Uterus (tissue), 4 donors: ENCODE measurements around the gene TREML4. TPM values are rescaled to one million over a fixed set of nuclear protein-coding genes. Genes with fewer than 3 reads are reported as not detected.

Experiments used
- DNase-seq, 2 donors: peaks; one replicate each; pipeline ENCODE4 v3.0.0-alpha.2; 2019 to 2020
- H3K27ac ChIP-seq, 2 donors: fragments of 200-600 bp; sonication (generic); 1 replicate in 1 of 2; 2 replicates in 1 of 2; pipeline ENCODE4 v1.5.1; 2016 to 2018
- H3K27me3 ChIP-seq, 2 donors: fragments of 200-600 bp; sonication (generic); one replicate each; pipeline ENCODE4 v1.5.1; 2018 to 2019; ENCODE audit warnings: control low read depth in 1 of 2
- H3K36me3 ChIP-seq, 2 donors: fragments of 200-600 bp; sonication (generic); one replicate each; pipeline ENCODE4 v1.5.1; 2019; ENCODE audit warnings: control low read depth in 1 of 2
- H3K4me1 ChIP-seq, 2 donors: fragments of 200-600 bp; sonication (generic); one replicate each; pipeline ENCODE4 v1.5.1; 2018 to 2019; ENCODE audit warnings: control low read depth in 1 of 2
- H3K4me3 ChIP-seq, 2 donors: fragments of 200-600 bp; sonication (generic); 1 replicate in 1 of 2; 2 replicates in 1 of 2; pipeline ENCODE4 v1.5.1; 2018 to 2019; ENCODE audit warnings: mild to moderate bottlenecking in 1 of 2
- H3K9me3 ChIP-seq, 2 donors: fragments of 200-600 bp; sonication (generic); one replicate each; pipeline ENCODE4 v1.5.1; 2019; ENCODE audit warnings: control low read depth in 1 of 2
- POLR2A ChIP-seq, 2 donors: fragments of 450-650 bp; IDR thresholded peaks; one replicate each; pipeline ENCODE4 v1.6.1; 2016; ENCODE audit warnings: antibody characterized with exemption in 2 of 2, mild to moderate bottlenecking in 1 of 2, moderate library complexity in 1 of 2
- intact Hi-C: fragments of 100-400 bp; cut with DNase I; formaldehyde crosslinking; loops from one replicate; pipeline ENCODE4 v1.15.1; 2023; ENCODE audit warnings: low total_unique reads
- total RNA-seq, 4 donors: library from RNA; depleted of rRNA in 3 of 4; stranded (reverse); fragments of >200 nt in 3 of 4; gene quantifications; one replicate each; pipeline versions ENCODE4 v1.1.0 to v1.2.4, GENCODE V29; 2014 to 2023
- TF ChIP-seq, protein P1 (sequence below), 4 experiments: fragments of 200-600 bp in 2 of 4; fragments of 450-650 bp in 2 of 4; sonication (generic) in 2 of 4; IDR thresholded peaks; one replicate each; pipeline ENCODE4 v1.5.1; 2016 to 2019; ENCODE audit warnings: antibody characterized with exemption in 4 of 4, mild to moderate bottlenecking in 2 of 4, moderate library complexity in 1 of 4
- donor health status: DM: yes; HTN: yes; CAD: no.

The TREML4 gene
- total RNA-seq, 4 donors from 2014 or later: not detected

DNA sequence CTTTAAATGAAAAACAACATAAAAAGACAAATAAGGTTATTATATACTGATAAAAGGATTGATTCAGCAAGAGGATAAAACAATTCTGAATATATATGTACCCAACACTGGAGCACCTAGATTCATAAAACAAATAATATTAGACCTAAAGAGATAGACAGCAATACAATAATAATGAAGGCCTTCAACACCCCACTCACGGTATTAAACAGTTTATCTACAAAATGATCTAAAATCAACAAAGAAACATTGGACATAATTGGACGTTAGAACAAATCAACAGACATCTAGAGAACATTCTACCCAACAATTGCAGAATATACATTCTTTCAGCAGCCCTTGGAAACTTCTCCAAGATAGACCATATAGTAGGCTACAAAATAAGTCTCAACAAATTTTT lies 34.3 kb downstream of the TREML4 start:
- DNase-seq: no peak
- Histone ChIP-seq H3K27ac (no peak overlapping the region), H3K36me3 (no peaks in the 10 kb centered on the region), H3K4me1 (no peaks in the 10 kb centered on the region), H3K27me3 (no peaks in the 10 kb centered on the region), H3K9me3 (peaks cover 0 to 3% of the 10 kb centered on the region in 2 donors), H3K4me3 (no peak overlapping the region)
- TF ChIP-seq POLR2A (IDR thresholded peaks at IDR 0.05): no peak
- TF ChIP-seq, protein P1, sequence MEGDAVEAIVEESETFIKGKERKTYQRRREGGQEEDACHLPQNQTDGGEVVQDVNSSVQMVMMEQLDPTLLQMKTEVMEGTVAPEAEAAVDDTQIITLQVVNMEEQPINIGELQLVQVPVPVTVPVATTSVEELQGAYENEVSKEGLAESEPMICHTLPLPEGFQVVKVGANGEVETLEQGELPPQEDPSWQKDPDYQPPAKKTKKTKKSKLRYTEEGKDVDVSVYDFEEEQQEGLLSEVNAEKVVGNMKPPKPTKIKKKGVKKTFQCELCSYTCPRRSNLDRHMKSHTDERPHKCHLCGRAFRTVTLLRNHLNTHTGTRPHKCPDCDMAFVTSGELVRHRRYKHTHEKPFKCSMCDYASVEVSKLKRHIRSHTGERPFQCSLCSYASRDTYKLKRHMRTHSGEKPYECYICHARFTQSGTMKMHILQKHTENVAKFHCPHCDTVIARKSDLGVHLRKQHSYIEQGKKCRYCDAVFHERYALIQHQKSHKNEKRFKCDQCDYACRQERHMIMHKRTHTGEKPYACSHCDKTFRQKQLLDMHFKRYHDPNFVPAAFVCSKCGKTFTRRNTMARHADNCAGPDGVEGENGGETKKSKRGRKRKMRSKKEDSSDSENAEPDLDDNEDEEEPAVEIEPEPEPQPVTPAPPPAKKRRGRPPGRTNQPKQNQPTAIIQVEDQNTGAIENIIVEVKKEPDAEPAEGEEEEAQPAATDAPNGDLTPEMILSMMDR (IDR thresholded peaks at IDR 0.05): no peak
- intact Hi-C loops: no loop called here

DNA sequence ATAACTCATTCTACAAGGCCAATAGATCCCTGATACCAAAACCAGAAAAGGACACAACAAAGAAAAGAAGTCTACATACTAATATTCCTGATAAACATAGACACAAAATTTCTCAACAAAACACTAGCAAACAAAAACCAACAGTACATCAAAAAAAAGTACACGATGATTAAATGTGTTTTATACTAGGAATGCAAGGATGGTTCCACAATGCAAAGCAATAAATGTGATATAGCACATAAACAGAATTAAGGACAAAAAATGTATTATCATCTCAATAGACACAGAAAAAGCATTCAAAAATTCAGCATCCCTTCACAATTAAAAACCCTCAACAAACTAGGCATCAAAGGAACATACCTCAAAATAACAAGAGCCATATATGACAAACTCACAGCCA lies 35.1 kb downstream of the TREML4 start:
- H3K27me3 ChIP-seq: no peaks in the 10 kb centered on the region
- H3K4me1 ChIP-seq: no peaks in the 10 kb centered on the region
- H3K9me3 ChIP-seq: peaks cover 0 to 3% of the 10 kb centered on the region in 2 donors
- H3K4me3 ChIP-seq: no peak overlapping the region
- H3K36me3 ChIP-seq: no peaks in the 10 kb centered on the region
- intact Hi-C loops: no loop called here
- H3K27ac ChIP-seq: no peak overlapping the region
- DNase-seq: no peak
- TF ChIP-seq, protein P1 (IDR thresholded peaks at IDR 0.05): no peak
- no peak for TF ChIP-seq POLR2A (IDR thresholded peaks at IDR 0.05)

DNA sequence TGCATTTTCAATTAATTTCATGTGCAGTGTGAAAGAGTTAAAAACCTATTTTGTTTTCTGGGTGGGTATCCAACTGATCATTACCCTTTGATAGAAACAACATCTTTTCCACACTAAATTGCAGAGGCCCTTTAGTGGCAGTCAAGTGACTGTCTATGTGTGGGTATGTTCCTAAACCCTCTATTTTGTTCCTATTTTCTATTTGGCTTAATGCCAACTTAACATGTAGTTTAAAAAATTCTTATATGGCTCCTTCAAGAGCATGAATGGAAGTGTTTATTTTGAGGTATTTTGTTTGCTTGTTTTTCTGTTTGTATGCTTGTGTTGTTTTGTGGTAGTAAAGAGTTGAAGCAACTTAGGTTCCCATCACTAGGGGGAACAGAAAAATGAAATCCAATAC lies 38.4 kb downstream of the TREML4 start:
- no peaks in the 10 kb centered on the region for H3K36me3 ChIP-seq
- no peaks in the 10 kb centered on the region for H3K27me3 ChIP-seq
- no peak for DNase-seq
- no peak overlapping the region for H3K4me3 ChIP-seq
- H3K27ac ChIP-seq: no peak overlapping the region
- H3K9me3 ChIP-seq: peaks cover 0 to 3% of the 10 kb centered on the region in 2 donors
- TF ChIP-seq POLR2A (IDR thresholded peaks at IDR 0.05): no peak
- TF ChIP-seq, protein P1 (IDR thresholded peaks at IDR 0.05): no peak
- intact Hi-C loops: no loop called here
- no peaks in the 10 kb centered on the region for H3K4me1 ChIP-seq

DNA sequence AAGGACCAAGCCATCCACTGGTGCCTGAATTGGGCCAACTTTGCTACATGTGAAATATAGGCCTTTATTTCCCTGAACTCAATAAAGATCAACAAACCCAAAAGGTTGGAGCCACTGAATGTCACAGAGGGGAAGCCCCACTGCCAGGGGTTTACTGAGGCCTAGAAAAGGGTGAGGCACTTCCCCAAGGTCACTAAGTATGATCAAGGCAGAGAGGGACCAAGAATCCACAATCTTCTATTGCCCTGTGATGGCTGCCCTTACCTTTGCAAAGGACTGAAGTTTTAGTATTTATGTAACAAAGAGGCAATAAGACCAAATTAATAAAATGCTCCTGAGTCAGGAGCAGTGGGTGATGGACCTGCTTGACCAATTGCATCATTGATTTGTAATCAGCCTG lies 40.3 kb downstream of the TREML4 start:
- no peak overlapping the region for H3K4me3 ChIP-seq
- intact Hi-C loops: no loop called here
- H3K27me3 ChIP-seq: no peaks in the 10 kb centered on the region
- no peak overlapping the region for H3K27ac ChIP-seq
- no peak for DNase-seq
- no peaks in the 10 kb centered on the region for H3K4me1 ChIP-seq
- no peaks in the 10 kb centered on the region for H3K9me3 ChIP-seq
- no peak for TF ChIP-seq POLR2A (IDR thresholded peaks at IDR 0.05)
- TF ChIP-seq, protein P1 (IDR thresholded peaks at IDR 0.05): no peak
- no peaks in the 10 kb centered on the region for H3K36me3 ChIP-seq

DNA sequence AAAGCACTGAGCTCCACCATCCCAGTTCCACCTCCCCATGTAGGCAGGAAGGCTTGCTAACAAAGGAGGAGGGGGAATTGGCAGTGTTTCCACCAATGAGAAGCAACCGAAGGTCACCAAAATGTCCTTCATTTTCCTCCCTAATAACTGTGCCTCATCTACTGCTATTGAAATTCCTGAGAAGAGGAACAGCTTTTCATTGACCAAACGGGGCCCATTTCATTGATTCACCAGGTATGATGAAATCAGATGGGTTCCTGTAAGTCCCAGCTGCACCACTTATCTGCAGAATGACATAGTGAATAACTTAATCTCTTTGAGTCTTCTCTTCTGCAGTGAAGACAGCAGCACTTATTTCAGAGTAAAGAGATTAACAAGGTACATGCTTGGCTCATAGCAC lies 41.0 kb downstream of the TREML4 start:
- TF ChIP-seq, protein P1 (IDR thresholded peaks at IDR 0.05): no peak
- TF ChIP-seq POLR2A (IDR thresholded peaks at IDR 0.05): no peak
- intact Hi-C loops: no loop called here
- no peaks in the 10 kb centered on the region for H3K27me3 ChIP-seq
- no peaks in the 10 kb centered on the region for H3K36me3 ChIP-seq
- H3K9me3 ChIP-seq: no peaks in the 10 kb centered on the region
- H3K27ac ChIP-seq: no peak overlapping the region
- H3K4me1 ChIP-seq: no peaks in the 10 kb centered on the region
- H3K4me3 ChIP-seq: no peak overlapping the region
- DNase-seq: no peak
